ENCODE results near the gene MISFA. TPM values are rescaled to one million over a fixed set of nuclear protein-coding genes. Genes with fewer than 3 reads are reported as not detected.

The MISFA gene
- total RNA-seq, 1 experiment from 2014 or later: 3.7 TPM

DNA sequence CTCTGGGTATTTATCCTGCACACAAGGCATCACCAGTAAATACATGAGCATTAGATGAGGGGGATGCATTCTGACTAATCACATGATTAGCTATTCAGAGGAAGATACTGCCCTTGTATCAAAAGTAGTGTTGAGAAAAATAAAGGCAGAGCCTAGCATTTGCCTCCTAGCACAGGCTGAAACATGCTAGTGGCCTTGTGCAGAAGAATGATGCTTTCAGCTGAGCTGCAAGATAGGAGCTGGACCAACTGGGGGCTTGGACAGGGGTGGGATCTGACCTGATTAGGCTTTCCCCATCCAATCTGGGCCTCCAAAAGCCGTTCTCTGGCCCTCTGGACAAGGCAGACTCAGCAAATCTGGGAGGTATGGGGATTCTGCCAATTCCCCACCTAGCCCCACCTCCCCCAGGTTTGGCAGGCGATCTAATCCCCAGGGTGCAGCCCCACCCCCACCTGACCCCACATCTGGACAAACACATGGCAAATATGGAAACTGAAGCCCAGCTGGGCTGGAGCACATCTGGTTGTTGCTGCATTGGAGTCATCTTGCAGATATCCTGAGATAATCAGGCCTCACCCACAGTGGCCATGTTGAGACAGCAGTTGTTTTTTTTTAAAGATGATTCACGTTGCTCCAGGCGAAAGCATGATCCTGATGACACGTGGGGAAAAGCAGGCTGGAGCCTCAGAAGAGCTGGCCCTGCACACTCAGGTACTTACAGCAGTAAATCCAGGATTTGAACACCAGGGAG is 4.4 kb upstream of the MISFA start:
- no peak overlapping the region for H4K91ac ChIP-seq (ENCODE audit: insufficient read length, low read depth, low read length)
- H3K23ac ChIP-seq (ENCODE audit: insufficient read length, low read depth, low read length): no peak overlapping the region
- H3K27me3 ChIP-seq (ENCODE audit: insufficient read depth, low read length): no peaks in the 10 kb centered on the region
- H2BK5ac ChIP-seq (ENCODE audit: insufficient read length, low read length): no peak overlapping the region
- no peak overlapping the region for H2BK20ac ChIP-seq (ENCODE audit: low read depth, low read length, poor library complexity, severe bottlenecking)
- H3K79me2 ChIP-seq (ENCODE audit: insufficient read depth, low read length): peaks cover 1% of the 10 kb centered on the region; the same call in 1 of the 2 replicates
- no peak overlapping the region for H2AFZ ChIP-seq (ENCODE audit: low read length)
- Mint-ChIP-seq H3K4me1 (no peaks in the 10 kb centered on the region; a peak in 3 of 4 replicates), H3K9me3 (no peaks in the 10 kb centered on the region; a peak in 1 of 5 replicates), H3K4me3 (no peak overlapping the region), H3K27me3 (ENCODE audit: low read depth) (no peaks in the 10 kb centered on the region), H3K36me3 (ENCODE audit: insufficient read depth in 1 of 3, low read depth in 3 of 3) (peaks cover 7 to 21% (median 20%) of the 10 kb centered on the region in 3 experiments; a peak in 6 of 7 replicates), H3K27ac (peak overlapping the region in 1 of 3 experiments; percentile 61; a peak in 1 of 7 replicates)
- no peak overlapping the region for H3K9ac ChIP-seq (ENCODE audit: extremely low read depth, insufficient read length, low read length)
- H3T11ph ChIP-seq (ENCODE audit: low read length): no peak overlapping the region
- H3K18ac ChIP-seq (ENCODE audit: insufficient read length, low read depth, low read length): no peak overlapping the region
- no peak overlapping the region for H4K5ac ChIP-seq (ENCODE audit: insufficient read length, low read depth, low read length)
- H3K14ac ChIP-seq (ENCODE audit: insufficient read depth, low read length): no peak overlapping the region
- no peak overlapping the region for H3K4ac ChIP-seq (ENCODE audit: low read depth, low read length)
- H2BK120ac ChIP-seq (ENCODE audit: low read depth, low read length, poor library complexity, severe bottlenecking): no peak overlapping the region
- H4K8ac ChIP-seq (replicated peaks; ENCODE audit: insufficient read length, low read depth, low read length): no peak overlapping the region
- no peaks in the 10 kb centered on the region for H4K20me1 ChIP-seq (ENCODE audit: control insufficient read depth, insufficient read depth, insufficient read length)
- peaks cover 11% of the 10 kb centered on the region for H3K79me1 ChIP-seq (ENCODE audit: insufficient read depth, low read depth, low read length, poor library complexity, severe bottlenecking)
- no peak overlapping the region for H3K56ac ChIP-seq (ENCODE audit: insufficient read length, low read depth, low read length)
- H2BK15ac ChIP-seq (ENCODE audit: low read depth, low read length): no peak overlapping the region
- TF ChIP-seq, protein P1, sequence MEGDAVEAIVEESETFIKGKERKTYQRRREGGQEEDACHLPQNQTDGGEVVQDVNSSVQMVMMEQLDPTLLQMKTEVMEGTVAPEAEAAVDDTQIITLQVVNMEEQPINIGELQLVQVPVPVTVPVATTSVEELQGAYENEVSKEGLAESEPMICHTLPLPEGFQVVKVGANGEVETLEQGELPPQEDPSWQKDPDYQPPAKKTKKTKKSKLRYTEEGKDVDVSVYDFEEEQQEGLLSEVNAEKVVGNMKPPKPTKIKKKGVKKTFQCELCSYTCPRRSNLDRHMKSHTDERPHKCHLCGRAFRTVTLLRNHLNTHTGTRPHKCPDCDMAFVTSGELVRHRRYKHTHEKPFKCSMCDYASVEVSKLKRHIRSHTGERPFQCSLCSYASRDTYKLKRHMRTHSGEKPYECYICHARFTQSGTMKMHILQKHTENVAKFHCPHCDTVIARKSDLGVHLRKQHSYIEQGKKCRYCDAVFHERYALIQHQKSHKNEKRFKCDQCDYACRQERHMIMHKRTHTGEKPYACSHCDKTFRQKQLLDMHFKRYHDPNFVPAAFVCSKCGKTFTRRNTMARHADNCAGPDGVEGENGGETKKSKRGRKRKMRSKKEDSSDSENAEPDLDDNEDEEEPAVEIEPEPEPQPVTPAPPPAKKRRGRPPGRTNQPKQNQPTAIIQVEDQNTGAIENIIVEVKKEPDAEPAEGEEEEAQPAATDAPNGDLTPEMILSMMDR (conservative IDR thresholded peaks at IDR 0.05): no peak
- no peak overlapping the region for H2BK12ac ChIP-seq (ENCODE audit: insufficient read length, low read depth, low read length)
- no peaks in the 10 kb centered on the region for H3K4me1 ChIP-seq (ENCODE audit: insufficient read depth, low read length)
- no CpG with 5 or more reads among the region's 5 CpGs for WGBS (ENCODE audit: extremely low coverage, insufficient read length, low lambda C conversion rate)
- H3K9me3 ChIP-seq (ENCODE audit: control insufficient read depth, low read depth, low read length): no peaks in the 10 kb centered on the region
- H3K23me2 ChIP-seq (ENCODE audit: insufficient read length, low read depth, low read length, poor library complexity, severe bottlenecking): peaks cover under 1% of the 10 kb centered on the region
- no peak overlapping the region for H3K27ac ChIP-seq (ENCODE audit: insufficient read length, low read depth, low read length)
- no peak overlapping the region for H3K4me2 ChIP-seq (ENCODE audit: insufficient read depth, insufficient read length, low read length)
- DNase-seq: no peak
- no peak overlapping the region for H2AK5ac ChIP-seq (ENCODE audit: insufficient read length, low read length)

Measured in H9 (cell line).